GM21786 (cell line): ENCODE data around the gene ARHGEF1.

ENCODE experiments used
- ATAC-seq: cut with Tn5 transposase; IDR thresholded peaks from one replicate; pipeline ENCODE4 v1.9.1; 2021; ENCODE audit not compliant: unreplicated experiment

Gene ARHGEF1

DNA sequence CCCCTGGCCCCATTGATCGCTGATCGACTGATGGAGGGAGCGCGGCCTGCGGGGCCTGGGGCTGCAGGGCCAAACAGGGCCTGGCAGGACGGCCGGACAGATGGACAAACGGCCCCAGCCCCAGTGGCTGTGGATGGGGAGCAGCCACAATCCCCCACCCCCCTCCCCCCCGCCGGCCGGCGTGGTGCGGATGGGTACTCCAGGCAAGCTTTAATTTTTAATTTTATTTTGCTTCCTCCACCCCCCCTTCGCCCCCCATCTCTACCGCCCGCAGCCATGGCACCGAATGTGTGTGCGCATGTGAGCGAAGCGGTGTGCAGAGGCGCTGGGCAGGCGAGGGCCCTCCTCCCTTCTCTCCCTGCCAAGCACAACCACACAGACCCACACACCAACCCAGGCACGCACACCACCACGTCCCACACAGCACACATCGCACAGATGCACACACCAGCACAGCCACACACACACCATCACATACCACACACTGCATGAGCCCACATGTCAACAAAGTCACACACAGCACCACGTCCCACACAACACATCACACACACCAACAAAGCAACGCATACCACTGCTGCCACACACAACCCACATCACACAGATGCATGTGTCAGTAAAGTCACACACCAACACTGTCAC, 32.9 kb downstream of the ARHGEF1 start:
- no peak for ATAC-seq

DNA sequence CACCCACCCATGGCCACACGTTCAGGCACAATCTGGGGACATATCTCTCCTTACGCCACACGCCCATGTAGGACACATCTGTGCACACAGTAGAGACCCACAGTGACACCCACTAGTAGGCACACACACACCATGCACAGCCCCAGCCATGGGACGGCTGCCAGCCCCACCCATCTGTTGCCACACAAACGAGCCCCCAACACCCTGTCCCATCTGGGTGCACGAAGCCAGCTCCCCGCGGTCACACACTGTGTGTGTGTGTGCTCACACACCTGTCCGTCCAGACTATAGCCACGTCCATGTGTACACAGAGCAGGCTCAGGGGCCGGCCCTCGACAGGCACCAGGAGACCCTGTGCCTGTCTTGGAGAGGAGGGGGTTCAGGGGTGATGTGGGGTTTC, 34.7 kb downstream of the ARHGEF1 start:
- ATAC-seq = no peak

DNA sequence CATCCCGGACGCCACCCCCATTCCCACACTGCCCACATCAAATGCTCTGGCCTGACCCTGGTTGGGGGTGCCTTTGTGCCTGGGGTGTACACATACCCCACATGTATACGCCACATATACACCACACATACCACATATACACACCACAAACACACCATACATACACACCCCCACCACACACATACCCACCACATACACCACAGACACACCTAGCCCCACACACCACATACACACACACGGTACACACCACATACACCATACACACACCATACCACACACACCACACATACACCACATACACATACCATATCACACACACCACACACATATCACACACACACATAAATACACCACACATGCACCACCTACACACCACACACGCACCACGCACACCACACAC, 35.1 kb downstream of the ARHGEF1 start:
- ATAC-seq = no peak

DNA sequence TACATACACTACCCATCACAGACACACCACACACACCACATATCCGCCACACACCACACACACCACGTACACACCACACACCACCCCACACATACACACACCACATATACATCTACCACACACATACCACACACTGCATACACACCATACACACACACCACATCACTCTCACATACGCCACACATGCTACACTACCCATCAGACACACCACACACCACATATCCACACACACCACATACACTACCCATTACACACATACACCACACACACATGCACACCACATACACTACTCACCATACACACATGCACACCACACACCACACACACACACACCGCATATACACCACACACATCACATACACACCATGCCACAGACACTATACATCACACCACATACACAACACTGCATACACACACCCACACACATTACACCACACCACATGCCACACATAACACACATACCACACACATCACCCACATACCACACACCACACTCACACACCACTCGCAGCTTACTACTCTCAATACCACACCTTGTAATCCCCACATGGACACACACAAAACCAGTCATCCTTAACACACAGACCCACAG, 35.8 kb downstream of the ARHGEF1 start:
- ATAC-seq = no peak

DNA sequence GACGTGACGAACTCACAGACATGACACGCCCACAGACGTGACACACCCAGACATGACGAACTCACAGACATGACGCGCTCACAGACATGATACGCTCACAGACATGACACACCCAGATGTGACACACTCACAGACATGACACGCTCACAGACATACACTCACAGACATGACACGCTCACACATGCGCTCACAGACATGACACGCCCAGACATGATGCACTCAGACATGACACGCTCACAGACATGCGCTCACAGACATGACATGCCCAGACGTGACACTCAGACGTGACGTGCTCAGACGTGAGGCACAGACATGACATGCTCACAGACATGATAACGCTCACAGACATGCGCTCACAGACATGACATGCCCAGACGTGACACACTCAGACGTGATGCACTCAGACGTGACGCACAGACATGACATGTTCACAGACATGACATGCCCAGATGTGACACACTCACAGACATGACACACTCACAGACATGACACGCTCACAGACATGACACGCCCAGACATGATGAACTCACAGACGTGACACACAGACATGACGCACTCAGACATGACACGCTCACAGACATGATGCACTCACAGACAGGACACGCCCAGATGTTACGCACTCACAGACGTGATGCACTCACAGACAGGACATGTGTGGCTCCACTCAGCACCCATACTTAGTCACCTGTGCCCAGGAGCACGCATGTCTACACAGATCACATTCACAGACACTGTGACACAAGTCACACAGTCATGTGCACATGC, 37.1 kb downstream of the ARHGEF1 start:
- ATAC-seq = no peak

DNA sequence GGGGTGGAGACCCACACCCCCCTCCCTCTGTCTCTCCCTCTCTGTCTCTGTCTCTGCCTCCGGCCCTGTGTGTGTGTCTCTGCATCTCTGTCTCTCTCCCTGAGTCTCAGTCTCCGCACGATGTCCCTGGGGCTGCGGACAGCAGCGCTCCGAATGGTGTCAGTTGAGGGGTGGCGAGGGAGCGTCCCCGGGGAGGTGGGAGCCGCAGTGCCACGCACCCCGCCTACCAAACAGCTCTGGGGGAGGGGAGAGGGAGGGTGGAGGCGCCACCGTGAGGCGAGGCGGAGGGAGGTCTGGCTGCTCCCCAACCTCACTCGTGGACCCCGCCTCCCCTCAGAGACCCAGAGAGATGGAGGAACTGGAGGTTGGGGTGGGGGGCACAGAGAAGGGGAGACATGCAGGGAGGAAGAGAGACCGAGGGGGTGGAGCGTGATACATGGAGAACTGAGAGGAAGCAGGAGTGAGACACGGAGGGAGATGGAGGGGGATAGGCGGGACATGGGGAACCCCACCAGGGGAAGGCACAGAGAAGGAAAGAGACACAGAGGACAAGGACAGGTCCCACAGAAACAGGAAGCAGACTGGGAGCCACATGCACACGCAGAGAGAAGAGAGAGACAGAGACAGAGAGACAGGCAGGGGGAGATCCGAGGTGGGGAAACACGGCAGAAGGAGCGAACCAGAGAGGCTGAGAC, 38.0 kb downstream of the ARHGEF1 start:
- no peak for ATAC-seq

DNA sequence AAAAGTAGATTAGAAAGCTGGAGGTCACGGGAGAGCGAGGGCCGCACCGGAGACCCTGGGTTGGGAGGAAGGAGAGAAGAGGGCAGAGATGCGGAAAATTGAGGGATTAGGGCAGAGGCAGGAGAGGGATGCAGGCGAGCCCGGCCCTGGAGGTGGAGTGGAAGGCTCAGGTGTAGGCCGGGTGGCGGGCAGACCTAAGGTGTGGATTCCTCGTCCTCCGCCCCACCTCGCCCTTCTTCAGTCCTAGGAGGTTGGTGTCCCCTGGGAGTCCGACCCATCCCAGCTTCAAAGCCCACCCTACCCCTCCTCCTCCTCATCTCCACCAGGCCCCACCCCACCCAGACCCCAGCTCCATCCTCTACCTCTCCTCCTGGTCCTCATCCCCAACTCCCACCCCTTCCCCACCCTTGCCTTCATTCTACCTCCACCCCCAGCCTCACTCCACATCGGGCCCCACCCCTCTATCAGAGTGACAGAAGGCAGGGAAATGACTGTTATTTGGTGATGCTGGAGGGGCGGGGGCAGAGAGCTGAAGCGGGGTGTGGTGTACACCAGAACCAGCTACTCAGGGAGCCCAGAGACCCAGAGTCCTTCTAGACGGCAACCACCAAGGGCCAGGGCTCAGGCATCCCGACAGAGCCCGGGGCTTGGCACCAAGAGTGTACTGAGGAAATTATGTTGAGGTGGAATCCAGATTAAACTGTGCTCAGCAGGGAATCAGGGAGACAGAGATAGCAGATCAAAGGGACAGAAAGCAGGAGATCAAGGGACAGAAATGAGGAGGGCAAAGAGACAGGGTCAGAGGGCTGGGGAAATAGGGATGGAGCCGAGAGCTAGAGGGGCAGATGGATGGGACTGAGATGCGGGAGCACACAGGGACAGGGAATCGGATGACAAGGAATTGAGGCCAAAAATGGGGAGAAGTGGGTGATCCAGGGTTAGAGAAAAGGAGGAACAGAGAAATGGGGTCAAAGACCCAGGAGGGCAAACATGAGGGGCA, 38.9 kb downstream of the ARHGEF1 start:
- no peak for ATAC-seq

DNA sequence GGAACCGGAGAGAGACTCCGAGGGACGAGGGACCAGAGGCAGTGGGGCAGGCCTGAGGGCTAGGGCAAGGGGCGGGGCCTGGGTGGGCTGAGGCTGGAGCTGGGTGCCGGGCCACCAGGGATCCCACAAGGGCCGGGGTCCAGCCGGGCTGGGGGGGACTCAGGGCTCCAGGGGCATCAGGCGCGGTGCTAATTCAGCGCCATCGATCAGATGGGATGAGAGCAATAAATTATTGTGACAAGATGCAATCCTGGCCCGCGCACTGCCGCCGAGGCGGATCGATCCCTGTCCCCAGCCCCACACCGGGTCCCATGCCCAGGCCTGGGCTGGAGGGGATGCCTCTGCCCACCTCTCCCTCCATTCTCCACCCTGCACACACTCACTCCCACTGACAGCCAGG, 39.6 kb downstream of the ARHGEF1 start:
- ATAC-seq = no peak

DNA sequence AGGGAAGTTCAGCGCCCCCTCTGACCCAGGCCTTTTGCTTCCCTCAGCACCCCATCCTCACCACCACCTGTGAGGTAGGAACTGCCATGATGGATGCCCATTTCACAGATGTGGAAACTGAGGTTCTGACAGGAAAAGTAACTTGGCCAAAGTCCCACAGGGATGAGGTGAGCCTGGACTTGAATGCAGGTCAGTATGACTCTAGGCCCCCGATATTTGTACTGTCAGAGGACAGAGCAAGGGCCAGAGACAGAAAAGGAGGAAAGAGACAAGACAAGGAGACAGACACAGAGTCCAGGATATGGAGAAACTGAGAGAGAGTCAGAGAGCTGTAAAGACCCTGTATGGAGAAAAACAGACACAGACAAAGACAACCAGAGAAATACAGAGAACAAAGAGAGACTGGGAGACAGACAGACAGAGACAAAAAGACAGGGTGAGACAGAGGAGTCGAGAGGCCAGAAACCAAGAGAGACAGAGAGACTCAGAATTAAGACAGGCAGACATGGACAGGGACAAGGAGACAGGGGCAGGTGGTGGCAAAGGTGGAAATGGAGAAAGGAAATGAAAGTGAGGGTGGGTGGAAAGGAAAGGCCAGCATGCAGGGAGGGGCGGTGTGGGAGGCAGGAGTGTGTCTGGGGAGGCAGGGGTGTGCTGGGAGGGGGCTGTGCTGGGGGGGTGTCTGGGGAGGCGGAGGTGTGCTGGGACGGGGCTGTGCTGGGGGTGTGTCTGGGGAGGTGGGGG, 40.2 kb downstream of the ARHGEF1 start:
- ATAC-seq = no peak

DNA sequence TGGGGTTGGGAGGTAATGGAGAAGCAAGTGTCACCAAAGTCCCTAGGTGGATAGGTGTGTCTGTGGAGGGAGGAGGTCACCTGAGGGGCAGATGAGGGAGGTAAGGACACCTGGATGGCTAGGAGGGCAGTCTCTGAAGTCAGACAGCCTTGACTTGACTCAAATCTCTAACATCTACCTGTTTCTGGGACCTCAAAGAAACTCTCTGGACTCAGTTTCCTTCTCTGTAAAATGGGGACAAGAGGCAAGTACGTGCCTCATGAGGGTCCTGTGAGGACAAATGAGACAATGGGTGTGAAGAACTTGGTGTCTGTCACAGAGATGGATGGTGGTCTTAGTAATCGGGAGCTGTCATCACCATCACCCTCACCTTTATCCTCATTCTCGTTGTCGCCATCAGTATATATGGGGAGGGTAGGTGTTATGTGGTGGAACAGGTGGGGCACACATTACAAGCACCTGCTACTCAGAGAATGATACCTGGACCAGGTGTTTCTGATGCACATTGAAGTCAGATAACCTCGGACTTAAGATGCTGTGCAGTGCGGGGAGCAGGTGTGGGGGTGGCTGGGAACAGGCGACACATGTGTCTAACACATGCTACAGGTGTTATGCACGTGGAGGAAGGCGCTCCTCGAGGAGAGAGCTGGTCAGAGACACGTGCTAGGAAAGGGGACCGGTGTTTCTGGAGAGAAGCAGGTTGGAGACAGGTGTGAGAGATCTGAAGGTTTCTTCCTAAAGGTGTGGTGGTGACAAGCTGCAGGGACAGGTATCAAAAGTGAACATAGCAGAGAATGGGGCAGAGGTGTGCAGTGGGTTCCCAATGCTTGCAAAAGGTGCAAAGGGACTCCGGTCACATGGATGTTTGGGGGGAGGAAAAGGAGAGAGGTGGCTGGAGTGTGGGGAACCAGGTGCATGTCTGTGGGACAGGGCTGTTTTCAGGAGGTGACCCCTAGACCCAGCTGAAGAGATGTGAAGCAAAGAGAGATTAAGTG, 41.5 kb downstream of the ARHGEF1 start:
- no peak for ATAC-seq

DNA sequence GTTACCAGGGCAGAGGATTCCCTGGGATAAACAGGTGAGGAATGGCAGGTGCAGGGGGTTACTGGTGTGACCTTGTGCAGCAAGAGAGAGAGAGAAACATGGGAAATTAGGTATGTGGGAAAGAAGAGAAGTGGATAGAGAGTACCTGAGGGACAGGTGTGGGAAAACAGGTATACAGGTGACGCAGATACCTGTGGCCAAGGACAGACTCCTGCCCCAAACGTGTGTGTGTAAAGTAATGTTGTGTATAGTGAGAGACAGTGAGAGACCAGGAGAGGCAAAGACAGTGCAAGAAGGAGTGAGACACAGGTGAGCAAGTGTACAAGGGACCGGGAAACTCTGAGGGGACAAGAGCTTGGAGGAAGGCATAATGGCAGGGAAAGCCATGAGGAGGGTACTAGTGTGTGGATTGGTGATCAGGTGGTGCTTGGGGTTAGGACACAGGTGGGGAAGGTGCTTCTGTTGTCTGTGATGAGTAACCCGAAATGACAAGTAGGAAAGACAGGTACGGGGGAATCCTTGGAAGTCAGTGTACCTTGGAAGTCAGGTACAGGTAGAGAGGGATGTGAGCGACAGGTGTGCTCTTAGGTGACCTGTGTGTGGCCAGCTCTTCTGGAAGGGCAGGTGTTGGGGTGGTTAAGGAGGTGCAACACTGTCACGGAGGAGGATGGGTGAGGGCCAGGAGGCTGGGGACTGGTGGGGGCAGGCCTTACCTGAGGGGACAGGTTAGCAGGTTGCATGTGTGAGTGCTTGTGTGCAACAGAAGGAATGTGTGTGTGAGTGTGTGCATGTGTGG, 42.4 kb downstream of the ARHGEF1 start:
- ATAC-seq = no peak

DNA sequence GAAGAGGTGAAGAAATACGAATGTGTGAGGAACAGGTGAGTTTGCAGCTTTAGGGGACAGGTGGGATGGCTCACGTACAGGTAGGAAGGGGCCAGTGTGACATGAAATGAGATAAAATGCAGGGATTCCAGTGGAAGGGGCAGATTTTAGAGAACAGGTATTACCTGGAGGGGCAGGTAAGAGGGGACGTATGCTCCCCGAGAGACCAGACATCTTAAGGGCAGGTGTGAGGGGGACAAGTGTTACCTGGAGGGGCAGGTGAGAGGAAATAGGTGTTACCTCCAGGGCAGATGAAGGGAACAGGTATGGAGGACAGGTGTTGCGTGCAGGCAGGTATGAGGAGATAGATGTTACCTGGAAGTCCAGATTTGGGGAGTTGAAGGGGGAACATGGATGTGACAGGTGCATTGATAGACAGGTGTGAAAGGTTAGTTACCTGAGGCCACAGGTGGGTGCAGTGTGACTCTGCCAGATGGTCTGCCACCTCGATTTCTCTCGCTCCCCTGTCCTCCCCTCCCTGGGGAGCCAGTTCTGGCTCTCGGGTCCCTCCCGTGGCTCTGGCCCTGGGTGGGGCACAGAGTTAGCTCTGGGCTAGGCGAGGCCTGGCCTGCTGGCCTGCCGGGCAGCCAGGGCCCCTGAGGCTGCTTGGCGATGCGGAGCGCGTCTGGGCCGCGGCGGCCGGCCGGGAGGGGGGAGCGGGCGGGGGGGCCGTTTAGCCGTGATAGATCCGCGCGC, 43.2 kb downstream of the ARHGEF1 start:
- ATAC-seq = no peak

DNA sequence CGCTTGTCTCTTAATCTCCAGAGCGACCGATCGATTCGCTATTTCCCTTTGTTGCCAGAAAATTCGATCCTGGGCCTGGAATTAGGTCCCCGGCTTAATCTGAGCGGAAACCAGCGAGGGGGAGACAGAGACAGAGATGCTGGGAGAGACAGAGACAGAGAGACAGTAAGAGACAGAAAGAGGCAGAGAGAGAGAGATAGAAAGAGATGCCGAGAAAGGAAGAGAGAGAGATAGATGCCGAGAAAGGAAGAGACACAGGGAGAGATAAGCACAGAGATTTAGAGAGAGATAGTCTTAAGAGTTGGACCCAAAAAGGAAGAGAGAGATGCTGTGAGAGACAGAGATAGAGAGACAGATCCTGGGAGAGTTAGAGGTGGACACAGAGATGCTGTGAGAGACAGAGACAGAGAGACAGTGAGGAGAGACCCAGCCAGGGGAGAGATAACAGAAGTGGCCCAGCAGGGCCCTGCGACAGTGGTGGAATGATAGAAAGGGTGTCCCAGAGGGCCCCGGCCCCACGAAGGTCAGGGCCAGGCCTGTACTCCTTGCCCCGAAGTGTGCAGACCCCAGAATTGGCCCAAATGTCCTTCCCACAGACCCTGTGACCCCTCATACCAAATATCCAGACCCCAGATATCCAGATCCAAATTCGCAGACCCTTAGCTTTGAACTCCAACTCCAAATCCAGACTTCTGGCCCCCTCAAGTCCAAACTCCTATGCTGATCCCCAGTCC, 43.9 kb downstream of the ARHGEF1 start:
- ATAC-seq = no peak

DNA sequence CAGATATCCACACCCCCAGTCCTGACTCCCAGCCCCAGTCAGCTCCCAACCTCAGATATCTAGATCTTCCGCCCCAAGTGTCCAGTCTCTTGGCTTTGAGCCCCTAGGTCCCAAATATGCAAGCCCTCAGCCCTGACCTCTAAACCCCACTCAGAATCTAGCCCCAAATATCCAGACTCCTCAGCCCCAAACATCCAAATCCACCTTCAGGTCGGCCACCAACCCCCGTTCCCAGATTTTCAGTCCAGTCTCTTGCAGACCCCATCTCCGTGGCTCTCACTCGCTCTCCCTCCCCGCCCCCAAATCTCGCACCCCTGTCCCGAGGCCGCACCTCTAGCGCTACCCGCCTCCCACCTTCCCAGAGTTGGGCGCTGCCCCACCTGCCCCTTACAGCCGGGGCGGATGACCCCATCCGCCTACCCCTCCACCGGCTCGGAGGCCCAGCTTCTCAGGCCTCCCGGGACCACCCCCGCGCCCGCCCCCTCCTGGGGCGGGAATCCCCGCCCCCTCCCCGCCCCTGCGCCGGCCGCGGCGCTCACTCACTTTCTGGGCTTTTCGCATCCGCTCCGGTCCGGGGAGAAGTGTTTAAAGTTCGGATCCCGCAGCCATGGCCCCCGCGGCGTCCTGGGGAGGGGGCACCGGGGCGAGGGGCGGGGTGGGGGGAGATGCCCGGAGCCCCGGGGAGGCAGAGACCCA, 44.7 kb downstream of the ARHGEF1 start:
- ATAC-seq = no peak

DNA sequence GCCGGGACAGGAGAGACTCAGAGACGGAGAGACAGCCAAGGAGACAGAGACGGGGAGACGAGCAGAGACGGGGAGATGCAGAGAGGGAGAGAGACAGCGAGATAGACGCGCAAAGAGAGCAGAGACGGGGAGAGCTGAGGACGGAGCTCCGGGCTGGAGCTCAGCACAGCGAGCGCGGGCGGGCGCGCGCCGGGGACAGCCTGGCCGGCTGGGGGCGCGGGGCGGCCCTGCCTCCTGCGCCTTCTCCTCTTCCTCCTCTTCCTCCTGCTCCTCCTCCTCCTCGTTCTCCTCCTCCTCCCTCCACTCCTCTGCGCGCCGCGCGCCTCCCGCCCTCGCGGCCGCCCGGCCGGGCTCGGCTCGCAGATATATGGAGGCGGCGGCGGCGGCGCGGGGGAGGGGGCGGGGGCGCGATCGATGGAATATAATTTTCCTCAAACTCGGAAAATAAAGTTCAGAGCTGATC, 45.3 kb downstream of the ARHGEF1 start, which contains the start of gene ERFL:
Gene ERFL (minus strand): TSS at position 229 of the 463 bp plus-strand sequence. CDS start 15,530 bp downstream, outside the sequence.
- no peak for ATAC-seq
